ENCODE data around the gene RNH1. TPM values are rescaled to one million over a fixed set of nuclear protein-coding genes. Genes with fewer than 3 reads are reported as not detected.

The RNH1 gene
- total RNA-seq, 1 experiment from 2014 or later = 59.4 TPM

GRCh38 chr11:504053-504993, 2.7 kb downstream of the RNH1 start:
- peaks cover 27% of the 10 kb centered on the region for H3K4me1 ChIP-seq (ENCODE audit: low read length)
- no peaks in the 10 kb centered on the region for H3K9me2 ChIP-seq (replicated peaks; ENCODE audit: insufficient read depth, low read length)
- peak overlapping the region; percentile 100 for H3K9ac ChIP-seq (ENCODE audit: low read length)
- no peaks in the 10 kb centered on the region for H4K20me1 ChIP-seq (ENCODE audit: insufficient read depth, low read depth, low read length)
- H3K36me3 ChIP-seq (ENCODE audit: insufficient read depth, low read length) = no peaks in the 10 kb centered on the region
- H3K4me3 ChIP-seq (ENCODE audit: low read length) = peak overlapping the region; percentile 99
- H3K27me3 ChIP-seq (ENCODE audit: low read length) = no peaks in the 10 kb centered on the region
- no peak overlapping the region for H3K27ac ChIP-seq (ENCODE audit: low read length)
- H3K79me2 ChIP-seq (ENCODE audit: low read length) = peaks cover 37% of the 10 kb centered on the region
- H3K4me2 ChIP-seq (ENCODE audit: low read depth, low read length, poor library complexity, severe bottlenecking) = peak overlapping the region; percentile 99
- no peaks in the 10 kb centered on the region for H3K9me3 ChIP-seq (ENCODE audit: low read length)
- DNase-seq = peak; percentile 74
- H2AFZ ChIP-seq (ENCODE audit: low read length) = no peak overlapping the region

GRCh38 chr11:503179-503981, 3.7 kb downstream of the RNH1 start:
- Histone ChIP-seq H3K79me2 (ENCODE audit: low read length) (peaks cover 37% of the 10 kb centered on the region), H3K4me1 (ENCODE audit: low read length) (peaks cover 27% of the 10 kb centered on the region), H3K9ac (ENCODE audit: low read length) (peak overlapping the region; percentile 100), H3K27ac (ENCODE audit: low read length) (no peak overlapping the region), H3K9me2 (replicated peaks; ENCODE audit: insufficient read depth, low read length) (no peaks in the 10 kb centered on the region), H3K4me3 (ENCODE audit: low read length) (no peak overlapping the region; the same call in 1 of the 2 replicates), H3K36me3 (ENCODE audit: insufficient read depth, low read length) (no peaks in the 10 kb centered on the region), H3K27me3 (ENCODE audit: low read length) (no peaks in the 10 kb centered on the region), H3K4me2 (ENCODE audit: low read depth, low read length, poor library complexity, severe bottlenecking) (peak overlapping the region; percentile 99), H2AFZ (ENCODE audit: low read length) (no peak overlapping the region), H4K20me1 (ENCODE audit: insufficient read depth, low read depth, low read length) (no peaks in the 10 kb centered on the region), H3K9me3 (ENCODE audit: low read length) (no peaks in the 10 kb centered on the region)
- no peak for DNase-seq

- no peak overlapping the region for H3K9ac ChIP-seq (ENCODE audit: low read length)
- H3K27ac ChIP-seq (ENCODE audit: low read length) = no peak overlapping the region
- no peak overlapping the region for H2AFZ ChIP-seq (ENCODE audit: low read length)
- peaks cover 4% of the 10 kb centered on the region; the same call in 1 of the 2 replicates for H3K36me3 ChIP-seq (ENCODE audit: insufficient read depth, low read length)
- no peaks in the 10 kb centered on the region for H4K20me1 ChIP-seq (ENCODE audit: insufficient read depth, low read depth, low read length)
- no peaks in the 10 kb centered on the region for H3K9me3 ChIP-seq (ENCODE audit: low read length)
- H3K9me2 ChIP-seq (replicated peaks; ENCODE audit: insufficient read depth, low read length) = no peaks in the 10 kb centered on the region
- H3K4me3 ChIP-seq (ENCODE audit: low read length) = no peak overlapping the region
- DNase-seq = no peak
- H3K79me2 ChIP-seq (ENCODE audit: low read length) = peaks cover 37% of the 10 kb centered on the region
- peaks cover 25% of the 10 kb centered on the region for H3K4me1 ChIP-seq (ENCODE audit: low read length)
- no peak overlapping the region for H3K4me2 ChIP-seq (ENCODE audit: low read depth, low read length, poor library complexity, severe bottlenecking)
- H3K27me3 ChIP-seq (ENCODE audit: low read length) = no peaks in the 10 kb centered on the region
Measured at GRCh38 chr11:502288-503178, 4.5 kb downstream of the RNH1 start.

- peaks cover 23% of the 10 kb centered on the region for H3K4me1 ChIP-seq (ENCODE audit: low read length)
- peaks cover 37% of the 10 kb centered on the region for H3K79me2 ChIP-seq (ENCODE audit: low read length)
- no peaks in the 10 kb centered on the region for H4K20me1 ChIP-seq (ENCODE audit: insufficient read depth, low read depth, low read length)
- H3K4me3 ChIP-seq (ENCODE audit: low read length) = no peak overlapping the region
- H3K9me3 ChIP-seq (ENCODE audit: low read length) = no peaks in the 10 kb centered on the region
- no peaks in the 10 kb centered on the region for H3K9me2 ChIP-seq (replicated peaks; ENCODE audit: insufficient read depth, low read length)
- peaks cover 4% of the 10 kb centered on the region; the same call in 1 of the 2 replicates for H3K36me3 ChIP-seq (ENCODE audit: insufficient read depth, low read length)
- H3K27ac ChIP-seq (ENCODE audit: low read length) = no peak overlapping the region
- no peak overlapping the region for H3K9ac ChIP-seq (ENCODE audit: low read length)
- no peaks in the 10 kb centered on the region for H3K27me3 ChIP-seq (ENCODE audit: low read length)
- no peak for DNase-seq
- H3K4me2 ChIP-seq (ENCODE audit: low read depth, low read length, poor library complexity, severe bottlenecking) = no peak overlapping the region
- H2AFZ ChIP-seq (ENCODE audit: low read length) = no peak overlapping the region
Measured at GRCh38 chr11:501683-502287, 5.3 kb downstream of the RNH1 start.

GRCh38 chr11:501001-501682, 5.9 kb downstream of the RNH1 start:
- Histone ChIP-seq H4K20me1 (ENCODE audit: insufficient read depth, low read depth, low read length) (no peaks in the 10 kb centered on the region), H3K79me2 (ENCODE audit: low read length) (peaks cover 33% of the 10 kb centered on the region), H3K4me1 (ENCODE audit: low read length) (peaks cover 19% of the 10 kb centered on the region), H3K27me3 (ENCODE audit: low read length) (no peaks in the 10 kb centered on the region), H3K4me2 (ENCODE audit: low read depth, low read length, poor library complexity, severe bottlenecking) (no peak overlapping the region), H3K36me3 (ENCODE audit: insufficient read depth, low read length) (peaks cover 4% of the 10 kb centered on the region; the same call in 1 of the 2 replicates), H2AFZ (ENCODE audit: low read length) (no peak overlapping the region), H3K27ac (ENCODE audit: low read length) (no peak overlapping the region), H3K4me3 (ENCODE audit: low read length) (no peak overlapping the region), H3K9ac (ENCODE audit: low read length) (no peak overlapping the region), H3K9me2 (replicated peaks; ENCODE audit: insufficient read depth, low read length) (no peaks in the 10 kb centered on the region), H3K9me3 (ENCODE audit: low read length) (no peaks in the 10 kb centered on the region)
- DNase-seq = no peak

- Histone ChIP-seq H2AFZ (ENCODE audit: low read length) (no peak overlapping the region), H4K20me1 (ENCODE audit: insufficient read depth, low read depth, low read length) (no peaks in the 10 kb centered on the region), H3K9me3 (ENCODE audit: low read length) (no peaks in the 10 kb centered on the region), H3K9me2 (replicated peaks; ENCODE audit: insufficient read depth, low read length) (no peaks in the 10 kb centered on the region), H3K36me3 (ENCODE audit: insufficient read depth, low read length) (peaks cover 4% of the 10 kb centered on the region; the same call in 1 of the 2 replicates), H3K79me2 (ENCODE audit: low read length) (peaks cover 16% of the 10 kb centered on the region), H3K4me1 (ENCODE audit: low read length) (peaks cover 6% of the 10 kb centered on the region), H3K9ac (ENCODE audit: low read length) (no peak overlapping the region), H3K4me3 (ENCODE audit: low read length) (no peak overlapping the region), H3K27me3 (ENCODE audit: low read length) (no peaks in the 10 kb centered on the region), H3K4me2 (ENCODE audit: low read depth, low read length, poor library complexity, severe bottlenecking) (no peak overlapping the region), H3K27ac (ENCODE audit: low read length) (no peak overlapping the region)
- DNase-seq = no peak
Measured at GRCh38 chr11:499201-500076, 7.6 kb downstream of the RNH1 start.

Data from Karpas-422 (cell line).